NCI-H2029 treated with DMSO at 0.1 percent for 48 hours (cell line): ENCODE results near the gene SORBS1.
"Not testable (repeated sequence)": the region's sequence is repeated elsewhere in the genome, so short reads cannot be mapped to it uniquely, and the experiment has no call there.

ENCODE experiments used
- DNase-seq: peaks from one replicate; lab custom pipeline; 2025; lab: John Stamatoyannopoulos, UW

SORBS1 gene

DNA sequence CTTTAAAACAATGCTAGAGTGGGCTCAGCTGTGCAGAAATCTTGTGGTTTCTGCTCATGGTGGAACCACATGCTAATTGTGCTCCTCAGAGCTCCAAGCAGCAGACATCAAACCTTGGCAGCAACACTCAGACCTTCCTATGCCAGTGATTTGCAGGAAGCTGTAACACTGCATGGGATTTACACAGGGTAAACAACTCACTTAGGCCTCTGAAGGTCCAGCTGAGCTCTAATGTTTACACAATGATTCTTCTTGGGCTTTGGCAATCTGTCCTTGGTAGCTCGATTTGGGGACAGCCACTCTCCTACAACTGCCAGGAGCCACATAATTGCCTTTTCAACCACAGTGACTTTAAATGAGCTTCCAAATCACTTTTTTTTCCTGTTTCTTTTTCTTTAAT lies 172.6 kb downstream of the SORBS1 start:
- DNase-seq: peak; percentile 4

DNA sequence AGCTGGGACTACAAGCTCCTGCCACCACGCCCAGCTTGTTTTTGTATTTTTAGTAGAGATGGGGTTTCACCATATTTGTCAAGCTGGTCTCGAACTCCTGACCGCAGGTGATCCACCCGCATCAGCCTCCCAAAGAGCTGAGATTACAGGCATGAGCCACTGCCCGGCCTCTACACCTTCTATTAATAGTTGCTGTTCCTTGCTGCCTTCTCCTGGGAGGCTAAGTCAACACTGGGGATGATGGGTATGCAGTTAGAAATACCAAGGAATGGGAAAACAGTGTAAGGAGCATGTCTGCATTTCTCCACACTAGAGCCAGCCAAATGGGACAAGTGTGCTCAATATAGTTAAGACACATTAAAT lies 173.1 kb downstream of the SORBS1 start:
- DNase-seq: no peak

DNA sequence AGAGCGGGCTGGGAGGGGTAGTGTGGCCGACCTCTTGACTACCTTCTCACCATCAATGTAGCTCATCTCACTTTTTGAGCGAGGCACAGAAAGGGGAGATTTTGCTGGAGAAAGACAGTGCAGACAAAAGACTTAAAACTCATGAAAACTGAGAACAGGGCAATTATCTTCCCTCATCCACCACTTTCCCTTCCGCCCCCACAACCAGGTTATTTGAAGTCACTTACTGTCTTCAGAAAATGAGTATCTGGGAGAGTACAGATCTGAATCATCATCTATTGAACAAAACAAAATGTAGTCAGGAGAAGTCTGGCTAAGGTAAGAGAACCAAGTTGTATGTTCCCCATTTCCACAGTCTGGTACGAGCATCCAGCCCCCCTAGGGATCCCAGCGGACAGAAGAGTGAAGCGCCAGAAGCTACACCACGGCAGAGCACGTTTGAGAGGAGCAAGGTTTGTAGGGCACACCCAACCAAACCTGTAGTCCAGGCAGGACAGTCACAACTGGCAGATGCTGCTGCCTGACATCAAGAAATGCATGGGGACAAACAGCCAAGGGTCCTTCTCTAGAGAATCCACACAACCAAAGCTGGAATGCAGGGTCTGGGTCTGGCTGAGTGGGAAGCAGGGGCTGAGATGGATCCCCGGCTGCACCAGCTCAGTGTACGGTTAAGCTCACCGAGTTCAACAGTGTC lies 177.0 kb downstream of the SORBS1 start:
- no peak for DNase-seq

DNA sequence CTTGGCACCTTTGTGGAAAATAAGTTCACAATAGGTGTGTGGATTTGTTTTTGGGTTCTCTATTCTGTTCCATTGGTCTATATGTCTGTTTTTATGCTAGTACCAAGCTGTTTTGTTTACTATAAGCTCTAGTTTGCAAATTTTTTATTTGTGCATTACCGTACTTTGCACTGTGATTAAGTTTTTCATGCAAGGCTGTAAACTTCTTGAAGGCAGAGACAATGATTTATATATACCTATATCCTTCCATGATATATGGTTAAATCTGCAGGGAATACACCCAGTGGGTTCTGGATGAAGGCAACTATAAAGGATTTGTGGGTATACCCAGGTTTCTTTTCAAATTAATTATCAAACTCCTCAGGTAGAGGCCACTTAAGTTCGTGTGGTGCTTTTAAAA lies 178.6 kb downstream of the SORBS1 start:
- no peak for DNase-seq

DNA sequence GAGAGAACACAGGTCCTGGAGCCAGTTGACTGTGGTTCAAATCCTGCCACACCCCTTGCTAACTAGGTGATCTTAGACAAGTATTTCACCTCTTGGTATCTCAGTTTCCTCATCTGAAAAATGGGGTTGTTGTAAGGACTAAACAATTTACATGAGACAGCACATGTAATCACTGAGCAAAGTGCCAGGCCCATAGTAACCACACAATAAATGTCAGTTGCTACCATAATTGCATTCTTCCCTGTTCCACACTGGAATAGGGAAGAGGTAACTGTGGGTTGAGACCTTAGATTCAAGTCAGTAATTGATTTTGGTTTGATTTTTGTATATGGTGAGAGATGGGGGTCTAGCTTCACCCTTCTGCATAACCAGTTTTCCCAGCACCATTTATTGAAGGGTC lies 179.0 kb downstream of the SORBS1 start:
- no peak for DNase-seq

DNA sequence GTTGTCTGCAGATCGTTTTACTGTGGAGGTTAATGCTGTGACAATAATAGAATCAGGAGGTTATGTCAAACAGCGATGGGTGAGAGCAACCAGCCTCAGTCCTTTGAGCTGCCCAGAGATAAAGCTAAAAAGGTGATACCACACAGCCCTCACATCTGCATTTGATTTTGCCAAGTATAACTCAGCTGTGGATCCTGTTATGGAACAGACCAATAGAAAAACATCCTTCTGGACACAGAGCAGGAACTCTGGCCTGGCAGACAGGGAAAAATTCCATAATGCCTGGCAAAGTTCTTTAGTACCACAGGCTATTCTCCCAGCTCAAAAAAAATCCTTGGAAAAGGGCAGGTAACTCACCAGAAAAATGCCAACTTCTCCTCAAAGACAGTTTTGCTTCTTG lies 183.2 kb downstream of the SORBS1 start:
- no peak for DNase-seq

DNA sequence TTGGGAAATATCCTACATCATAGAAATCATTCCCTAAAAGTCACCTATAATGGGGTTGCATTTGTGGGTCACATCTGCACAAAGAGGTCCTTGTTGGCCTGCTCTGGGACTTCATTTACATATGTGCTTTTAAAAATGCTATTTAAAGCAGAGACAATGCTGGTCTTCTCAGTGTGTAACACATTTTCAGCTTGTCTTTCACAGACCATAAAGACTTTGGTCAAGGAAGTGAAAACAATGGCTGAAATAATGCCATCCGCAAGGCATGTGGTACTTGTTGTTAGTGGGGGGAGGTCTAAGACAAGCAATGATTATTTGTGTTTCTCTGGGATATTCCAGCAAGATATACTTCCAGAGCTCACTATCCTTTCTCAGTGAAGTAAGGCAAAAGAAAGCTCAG lies 185.8 kb downstream of the SORBS1 start:
- DNase-seq: no peak

DNA sequence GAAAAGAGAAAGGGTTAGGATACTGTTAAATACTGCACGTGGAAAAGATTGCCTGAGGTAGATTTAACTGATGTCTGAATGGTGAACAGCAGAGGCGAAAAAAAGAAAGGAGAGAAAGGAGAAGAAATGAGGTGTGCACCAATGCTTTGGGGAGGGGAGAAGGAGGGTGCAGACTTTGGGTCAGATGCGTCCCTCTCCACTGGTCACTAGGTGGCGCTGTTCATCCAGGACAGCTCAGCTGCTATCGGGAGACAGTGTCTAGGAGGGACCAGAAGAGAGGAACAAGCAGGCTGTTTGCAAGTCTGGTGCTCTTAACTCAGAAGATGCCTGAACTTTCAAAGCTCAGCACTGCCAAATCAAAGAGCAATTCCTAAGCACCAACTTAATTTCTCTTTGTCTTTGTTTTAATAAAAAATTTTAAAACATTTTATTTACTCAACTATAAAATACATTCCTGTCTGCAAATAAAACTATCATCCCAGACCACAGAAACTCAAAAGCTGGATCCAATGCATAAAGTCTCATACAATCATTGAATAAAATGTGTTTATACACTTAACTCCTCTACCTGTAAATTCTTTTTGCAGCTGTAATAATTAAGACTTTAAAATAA lies 186.5 kb downstream of the SORBS1 start:
- DNase-seq: peak; percentile 25

DNA sequence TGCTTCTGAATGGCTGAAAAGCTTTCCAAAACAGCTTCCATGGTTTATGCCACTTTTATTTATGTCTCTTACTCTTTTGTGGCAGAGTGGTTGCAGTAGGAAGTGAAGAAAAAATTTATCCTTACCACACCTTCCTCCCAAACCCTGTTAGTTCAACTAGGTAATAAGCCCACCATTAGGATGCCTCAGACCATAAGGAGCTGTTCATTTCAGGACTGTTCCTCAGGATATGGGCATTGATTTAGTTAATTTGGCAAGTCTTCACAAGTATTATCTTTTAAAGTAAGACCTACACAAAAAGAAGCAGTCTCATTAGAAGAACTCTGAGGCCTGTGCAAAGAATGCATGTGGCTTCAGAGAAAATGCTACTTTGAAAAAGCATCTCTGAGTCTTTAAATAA lies 187.5 kb downstream of the SORBS1 start:
- DNase-seq: no peak

DNA sequence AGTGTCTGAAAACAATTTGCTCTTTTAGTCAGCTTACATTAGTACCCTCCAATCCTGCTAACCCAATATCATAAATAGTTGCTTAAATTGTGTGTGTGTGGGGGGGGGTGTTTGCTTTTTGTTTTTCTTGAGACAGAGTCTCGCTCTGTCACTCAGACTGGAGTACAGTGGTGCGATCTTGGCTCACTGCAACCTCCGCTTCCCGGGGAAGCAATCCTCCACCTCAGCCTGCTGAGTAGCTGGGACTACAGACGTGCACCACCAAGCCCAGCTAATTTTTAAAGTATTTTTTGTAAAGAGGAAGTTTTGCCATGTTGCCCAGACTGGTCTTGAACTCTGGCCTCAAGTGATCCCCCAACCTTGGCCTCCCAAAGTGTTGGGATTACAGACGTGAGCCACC lies 196.8 kb downstream of the SORBS1 start:
- no peak for DNase-seq

DNA sequence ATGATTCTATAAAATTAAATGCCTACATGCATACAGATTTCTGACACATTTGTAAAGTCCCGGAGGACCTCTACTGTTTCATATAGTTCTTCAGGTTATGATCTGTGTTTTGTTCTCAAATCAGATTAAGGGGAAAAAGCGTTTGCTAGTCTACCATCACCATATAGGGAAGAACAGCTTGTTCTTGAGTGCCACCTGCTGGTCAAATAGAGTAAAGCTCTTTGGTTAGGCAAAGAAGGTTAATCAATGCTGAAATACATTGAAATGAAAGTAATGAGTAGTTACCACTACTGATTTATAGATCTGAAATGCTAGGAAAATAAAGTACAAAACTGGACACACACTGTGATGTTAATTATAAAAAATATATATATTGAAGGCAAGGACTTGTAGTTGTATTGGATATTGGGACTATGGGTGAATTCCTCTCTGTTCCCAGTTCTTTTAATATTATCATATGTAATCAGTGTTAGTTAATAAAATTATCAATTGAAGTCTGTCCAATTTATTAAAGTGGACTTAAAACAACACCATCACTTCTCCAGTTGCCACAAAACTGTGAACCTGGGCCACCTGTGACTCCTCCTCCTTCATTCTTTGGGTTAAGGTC lies 197.8 kb downstream of the SORBS1 start:
- peak; percentile 30 for DNase-seq

DNA sequence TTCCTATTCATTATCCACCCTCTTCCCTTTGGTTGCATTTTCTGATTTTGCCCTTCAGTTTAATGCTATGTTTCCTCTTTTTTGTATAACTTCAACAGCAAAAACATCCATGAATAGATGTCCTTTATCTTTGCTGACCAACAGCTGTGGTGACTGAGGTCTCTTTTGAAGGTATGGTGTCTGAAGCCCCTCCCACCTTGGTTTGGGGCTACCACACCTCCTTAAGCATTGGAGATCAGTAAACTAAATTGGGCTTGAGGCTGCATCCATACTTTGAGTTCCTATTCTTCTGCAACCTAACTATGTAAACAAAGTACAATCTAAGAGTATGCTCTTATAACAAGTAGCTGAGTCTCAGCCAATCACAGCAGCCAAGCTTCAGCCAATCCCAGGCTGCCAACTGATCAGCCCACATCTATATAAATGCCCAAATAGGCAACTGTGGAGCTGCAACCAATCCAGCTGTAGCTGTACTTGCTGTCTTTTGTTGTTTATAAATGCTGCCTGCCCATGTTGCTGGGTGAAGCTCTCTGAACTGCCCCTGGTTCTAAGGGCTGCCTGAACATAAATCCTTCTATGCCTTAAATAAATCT lies 201.0 kb downstream of the SORBS1 start:
- no peak for DNase-seq

DNA sequence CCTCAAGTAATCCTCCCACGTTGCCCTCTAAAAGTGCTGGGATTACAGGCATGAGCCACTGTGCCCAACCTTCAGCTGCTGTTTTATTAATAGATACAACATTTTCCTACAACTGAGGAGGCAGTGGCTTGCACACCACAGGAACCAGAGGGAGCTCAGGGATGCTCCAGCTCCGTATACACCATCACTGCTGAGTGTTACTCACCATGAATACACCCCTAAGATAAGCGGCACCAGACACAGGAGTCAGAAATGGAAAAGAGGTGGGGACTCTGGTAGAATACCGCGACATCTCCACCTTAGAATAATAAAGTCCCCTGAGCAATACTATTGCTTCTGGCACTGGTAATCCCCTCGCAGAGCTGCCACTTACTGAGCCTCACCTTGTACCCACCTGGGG lies 201.7 kb downstream of the SORBS1 start:
- no peak for DNase-seq

DNA sequence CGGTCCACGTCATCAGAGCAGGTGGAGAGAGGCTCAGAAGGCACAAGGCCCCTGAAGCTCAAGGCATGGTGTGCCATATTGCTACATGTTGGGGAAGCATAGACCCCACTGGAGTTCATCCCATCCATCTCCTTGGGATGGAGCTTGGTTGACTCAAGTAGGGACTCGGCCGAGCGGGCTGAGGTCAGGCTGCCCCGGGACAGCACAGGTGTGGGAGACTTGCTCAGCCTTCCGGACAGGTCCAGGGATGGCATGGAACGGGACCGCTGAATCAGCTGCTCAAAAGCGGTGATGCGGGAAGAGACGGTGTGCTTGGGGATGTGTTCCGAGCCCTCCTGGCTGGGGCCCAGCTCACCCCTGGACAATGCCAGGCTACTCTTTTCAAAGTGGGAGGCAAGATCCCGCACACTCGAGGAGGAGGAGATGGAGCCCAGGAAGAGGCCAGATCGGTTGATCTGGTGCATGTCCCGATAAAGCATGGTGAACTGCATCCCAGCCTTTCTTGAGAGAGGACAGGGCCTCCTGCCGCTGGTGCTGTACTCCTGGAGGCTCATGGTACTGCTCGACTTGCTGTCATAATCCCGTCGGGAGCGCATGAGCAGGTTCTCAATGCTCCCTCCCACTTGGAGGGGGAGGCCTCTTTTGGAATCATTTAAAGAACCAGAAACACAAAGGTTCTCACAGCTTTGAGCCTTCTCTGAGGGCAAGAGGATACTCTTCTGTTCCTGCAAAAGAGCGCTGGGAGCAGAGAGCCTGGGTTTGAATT lies 204.8 kb downstream of the SORBS1 start:
- no peak for DNase-seq

DNA sequence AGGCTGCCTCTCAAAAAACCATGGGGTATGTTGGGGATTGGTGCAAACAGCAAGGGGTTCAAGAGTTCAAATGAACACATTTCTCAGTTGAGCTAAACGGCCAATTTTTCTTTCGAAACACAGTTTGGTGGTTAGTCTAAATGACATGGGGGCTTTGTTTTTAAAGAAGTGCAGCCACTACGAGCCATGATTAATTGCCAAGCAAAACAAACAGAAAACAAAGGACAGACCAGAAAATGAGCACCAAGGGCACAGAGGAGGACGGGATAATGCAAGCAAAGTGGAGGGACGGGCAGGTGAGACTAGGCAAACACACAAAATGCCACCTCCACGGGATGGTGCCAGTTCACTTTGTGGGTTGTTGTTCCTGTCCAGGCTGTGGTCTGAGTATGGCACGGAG lies 205.9 kb downstream of the SORBS1 start:
- peak; percentile 35 for DNase-seq

DNA sequence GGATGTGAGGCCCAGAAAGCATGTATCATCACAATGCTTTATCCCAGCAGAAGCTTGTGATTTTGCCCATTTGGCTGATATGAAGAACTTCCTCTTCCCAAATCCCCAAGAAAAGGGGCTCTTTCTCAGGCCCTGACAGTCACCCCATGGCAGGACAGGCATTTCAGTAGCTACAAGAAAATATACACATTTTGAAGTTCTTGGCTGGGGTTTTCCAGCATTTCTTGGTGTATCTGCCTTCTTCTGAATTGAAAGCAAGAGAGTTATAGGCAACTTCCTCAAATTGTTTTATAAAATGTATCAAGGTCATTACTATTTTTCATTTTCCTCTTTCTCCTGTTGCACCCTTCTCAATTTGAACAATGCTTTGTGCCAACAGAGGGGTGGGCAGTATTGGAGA lies 207.1 kb downstream of the SORBS1 start:
- no peak for DNase-seq

DNA sequence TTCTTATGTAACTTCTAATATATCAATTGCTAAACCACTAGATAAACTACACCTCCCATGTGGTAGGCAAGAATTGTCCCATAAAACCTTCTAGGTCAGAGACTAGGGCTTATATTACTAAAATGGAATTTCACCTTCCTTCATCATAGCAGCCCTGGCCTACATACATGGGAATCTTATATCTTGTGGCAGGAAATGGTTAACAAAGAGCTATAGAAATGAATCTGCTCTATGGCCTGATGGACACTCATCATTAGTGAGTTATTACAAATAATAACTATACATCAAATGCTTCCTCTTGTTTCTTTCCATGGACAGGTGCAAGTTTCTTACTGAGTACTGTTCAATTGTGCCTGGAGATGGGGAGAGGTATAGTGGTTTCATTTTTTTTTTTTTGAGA lies 208.0 kb downstream of the SORBS1 start:
- DNase-seq: no peak

DNA sequence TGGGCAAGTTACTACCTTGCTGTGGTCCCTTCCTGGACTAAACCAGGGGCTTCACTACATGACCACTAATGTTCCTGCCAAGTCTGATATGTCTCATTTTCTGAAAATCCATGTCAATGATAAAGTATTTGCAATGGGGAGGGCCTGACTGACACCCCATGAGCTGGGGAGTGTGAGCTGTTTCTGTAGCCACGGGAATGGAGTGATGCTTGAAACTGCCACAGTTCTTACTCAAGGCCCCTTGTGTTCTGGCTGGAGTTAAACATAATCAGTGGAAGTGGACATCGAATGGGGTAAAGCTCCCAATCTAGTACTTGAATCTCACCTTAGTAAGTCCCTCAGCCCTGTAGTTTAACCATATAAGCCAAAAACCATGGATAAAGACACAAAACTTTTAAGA lies 208.5 kb downstream of the SORBS1 start:
- no peak for DNase-seq

DNA sequence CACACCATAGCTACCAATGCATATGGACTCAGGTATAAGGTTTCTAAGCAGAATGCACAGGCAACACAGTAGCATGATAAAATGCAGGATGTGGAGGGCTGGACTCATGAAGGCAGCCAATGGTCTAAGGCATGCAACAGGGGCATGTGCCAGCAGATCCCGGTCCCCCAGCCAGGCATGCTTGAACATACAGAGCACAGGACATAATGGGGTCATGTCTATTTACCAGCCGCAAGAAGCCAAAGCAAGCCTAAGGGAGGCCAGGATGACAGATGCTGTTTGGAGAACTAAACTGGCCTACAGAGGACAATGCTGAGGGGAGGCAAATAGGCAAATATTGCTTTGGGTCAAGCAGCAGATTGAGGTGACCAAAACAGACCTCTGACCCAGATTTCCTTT lies 210.3 kb downstream of the SORBS1 start:
- DNase-seq: no peak

DNA sequence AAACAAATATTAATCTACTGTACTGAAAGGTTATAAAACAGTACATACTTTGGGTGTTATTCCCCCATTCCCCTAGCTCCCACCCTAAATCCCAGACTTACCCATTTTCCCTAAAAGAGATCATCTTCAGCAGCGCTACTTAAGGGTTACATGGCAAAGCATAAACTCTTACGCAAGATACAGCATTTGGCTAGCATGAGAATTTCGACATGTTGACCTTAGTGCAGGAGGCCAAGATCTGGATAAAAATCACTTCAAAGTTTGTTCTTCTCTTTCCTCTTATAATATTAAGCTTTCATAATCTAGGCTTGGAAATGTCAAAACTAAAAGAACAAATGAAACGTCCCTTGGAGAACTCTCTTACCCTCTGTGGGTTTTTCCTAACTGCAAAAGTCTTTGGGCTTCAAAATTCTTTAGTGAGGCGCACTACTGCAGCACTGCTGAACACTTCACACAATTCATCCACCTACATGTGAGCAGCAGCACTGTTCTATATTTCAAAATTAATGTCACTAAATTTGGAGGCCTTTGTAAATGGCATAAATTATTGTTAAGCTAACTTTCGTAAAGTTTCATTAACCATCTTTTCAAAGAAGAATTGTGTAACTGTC lies 210.8 kb downstream of the SORBS1 start:
- no peak for DNase-seq

DNA sequence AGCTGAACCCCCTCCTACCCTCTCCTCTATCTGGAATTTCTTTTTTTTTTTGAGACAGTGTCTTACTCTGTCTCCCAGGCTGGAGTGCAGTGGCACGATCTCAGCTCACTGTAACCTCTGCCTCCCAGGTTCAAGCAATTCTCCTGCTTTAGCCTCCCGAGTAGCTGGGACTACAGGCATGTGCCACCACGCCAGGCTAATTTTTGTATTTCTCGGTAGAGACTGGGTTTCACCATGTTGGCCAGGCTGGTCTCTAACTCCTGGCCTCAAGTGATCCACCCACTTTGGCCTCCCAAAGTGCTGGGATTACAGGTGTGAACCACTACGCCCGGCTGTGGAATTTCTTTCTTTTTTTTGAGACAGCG lies 213.8 kb downstream of the SORBS1 start:
- not testable (repeated sequence) for DNase-seq

DNA sequence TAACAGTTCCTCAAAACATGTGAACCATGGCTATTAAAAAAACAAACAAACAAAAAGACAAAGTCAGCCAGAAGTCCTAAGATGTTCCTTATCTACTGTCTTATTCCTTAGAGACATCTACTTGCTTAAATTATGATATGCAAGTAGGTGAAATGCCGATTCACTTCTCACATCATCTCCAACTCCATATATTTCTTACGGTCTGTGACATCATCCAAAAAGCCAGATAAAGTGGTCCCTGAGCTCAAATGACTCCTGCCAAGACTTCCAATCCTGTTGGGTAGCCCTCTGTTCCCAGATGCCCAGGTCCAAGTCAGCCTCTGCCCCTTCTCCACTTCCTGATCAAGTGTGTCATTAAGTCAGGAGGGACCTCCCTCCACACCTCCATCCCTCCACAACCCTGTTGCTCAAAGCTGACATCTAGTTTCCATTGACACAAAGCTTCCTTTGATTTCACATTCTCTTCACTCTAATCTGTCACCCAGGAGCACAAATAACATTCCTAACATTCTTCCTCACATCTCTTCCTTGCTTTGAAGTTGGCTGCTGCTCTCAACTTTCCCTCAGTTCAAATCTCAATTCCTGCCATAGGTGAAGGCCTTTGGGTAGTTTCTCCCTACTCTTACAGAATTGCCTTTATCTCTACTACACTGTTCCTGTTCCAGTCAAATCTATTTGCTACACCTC lies 214.3 kb downstream of the SORBS1 start:
- DNase-seq: no peak
